Stimulated activated CD8-positive, alpha-beta memory T cell treated with anti-CD3 and anti-CD28 coated beads, Interleukin-2, amount 100 ng/mL, for 1 hour (primary cell): ENCODE results near the gene TBC1D10B.
"Not testable (repeated sequence)": the region's sequence is repeated elsewhere in the genome, so short reads cannot be mapped to it uniquely, and the experiment has no call there.

Source experiments
- DNase-seq, 2 donors: peaks; one replicate each; pipeline ENCODE4 v3.0.0-alpha.2; 2020; ENCODE audit warnings: low read depth in 2 of 2

Gene TBC1D10B

DNA sequence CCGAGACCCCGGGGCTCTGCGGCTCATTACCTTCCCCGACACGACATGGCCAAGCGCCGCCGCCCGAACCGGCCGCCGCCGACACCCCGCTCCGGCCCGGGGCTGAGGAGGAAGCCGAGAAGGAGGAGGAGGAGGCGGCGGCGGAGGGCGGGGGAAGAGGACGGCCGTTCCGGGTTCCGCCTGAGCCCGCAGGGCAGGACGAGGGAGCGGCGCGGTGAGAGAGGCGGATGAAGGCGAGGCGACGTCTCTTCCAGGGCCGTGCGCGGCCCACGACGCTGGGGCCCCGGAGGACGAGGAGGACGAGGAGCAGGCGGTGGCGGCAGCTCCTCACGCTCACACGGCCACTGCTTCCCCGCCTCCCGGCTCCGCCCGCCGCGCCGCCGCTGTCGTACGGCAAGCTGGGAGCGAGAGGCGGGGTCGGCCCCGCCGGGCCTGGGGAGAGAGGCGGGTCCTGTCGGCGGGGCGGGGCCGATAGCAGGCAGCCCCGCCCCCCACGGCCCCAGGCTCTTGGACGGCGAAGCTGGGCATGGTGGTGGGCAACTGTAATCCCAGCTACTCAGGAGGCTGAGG lies 35.2 kb downstream of the TBC1D10B start:
- DNase-seq = peak; percentile 62 to 70

- peak; percentile 59 to 73 for DNase-seq
These were observed 35.8 kb downstream of the TBC1D10B start for GRCh38 chr16:30334473-30334989.

- DNase-seq = not testable (repeated sequence)
These were observed 46.1 kb downstream of the TBC1D10B start for GRCh38 chr16:30324220-30324619.

DNA sequence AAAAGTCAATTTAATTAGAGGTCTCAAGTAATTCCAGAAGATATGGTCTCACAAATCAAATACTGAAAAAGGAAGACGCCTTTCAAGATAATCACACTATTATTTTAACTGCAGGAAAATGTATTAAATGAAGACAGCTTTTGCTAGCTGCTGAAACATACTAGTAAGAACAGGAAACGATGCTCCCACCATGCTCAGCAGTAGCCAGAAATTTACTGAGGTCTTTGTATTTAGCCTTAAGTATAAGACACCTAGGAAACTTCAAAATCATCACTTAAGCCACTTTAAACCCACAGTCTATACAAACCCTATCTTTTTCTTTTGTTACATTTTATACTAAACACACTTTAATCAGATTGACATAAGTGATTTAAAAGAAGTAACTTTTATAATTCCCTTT lies 51.6 kb downstream of the TBC1D10B start:
- not testable (repeated sequence) for DNase-seq

- DNase-seq = not testable (repeated sequence)
These were observed 59.4 kb downstream of the TBC1D10B start for GRCh38 chr16:30310937-30311336.

DNA sequence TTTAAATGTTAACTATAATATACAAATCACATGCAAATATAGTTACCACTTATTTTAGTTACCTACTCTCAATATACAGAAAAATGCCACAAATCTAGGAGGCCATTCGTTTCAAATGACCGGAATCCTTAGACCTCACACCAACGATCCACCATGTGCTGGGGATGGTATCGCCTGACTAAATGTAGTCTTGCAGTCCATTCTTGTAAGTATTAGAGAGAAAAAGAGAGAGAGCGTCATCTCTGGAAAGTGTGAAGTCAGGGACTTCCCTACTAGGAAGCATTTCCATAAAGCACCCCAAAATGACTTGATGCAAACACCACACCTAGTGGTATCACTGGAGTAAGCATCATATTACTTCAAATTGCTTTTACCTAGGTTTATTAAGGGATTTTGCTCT lies 61.0 kb downstream of the TBC1D10B start:
- not testable (repeated sequence) for DNase-seq
